Parathyroid adenoma (tissue), 2 donors: ENCODE measurements around the gene TYK2.

Source experiments
- H2AFZ ChIP-seq: fragments of 300-600 bp; sonication (generic); one replicate; pipeline ENCODE4 v1.7.0; 2017; ENCODE audit warnings: antibody characterized with exemption, mild to moderate bottlenecking
- H3K27ac ChIP-seq: fragments of 300-600 bp; sonication (generic); one replicate; pipeline ENCODE4 v1.7.0; 2017
- H3K27me3 ChIP-seq: fragments of 300-600 bp; sonication (generic); one replicate; pipeline ENCODE4 v1.7.0; 2017; ENCODE audit warnings: low read length; ENCODE audit not compliant: control insufficient read depth, insufficient read depth
- H3K36me3 ChIP-seq: fragments of 300-600 bp; sonication (generic); one replicate; pipeline ENCODE4 v1.7.0; 2017; ENCODE audit warnings: low read length; ENCODE audit not compliant: control insufficient read depth, insufficient read depth
- H3K4me1 ChIP-seq: fragments of 300-600 bp; sonication (generic); one replicate; pipeline ENCODE4 v1.7.0; 2017; ENCODE audit warnings: control low read depth
- H3K4me2 ChIP-seq: fragments of 300-600 bp; sonication (generic); one replicate; pipeline ENCODE4 v1.7.0; 2017; ENCODE audit warnings: low read length
- H3K4me3 ChIP-seq: fragments of 300-600 bp; sonication (generic); one replicate; pipeline ENCODE4 v1.7.0; 2017; ENCODE audit warnings: low read depth, low read length
- H3K79me2 ChIP-seq: fragments of 300-600 bp; sonication (generic); one replicate; pipeline ENCODE4 v1.7.0; 2017; ENCODE audit warnings: control low read depth
- H3K9ac ChIP-seq: fragments of 300-600 bp; sonication (generic); one replicate; pipeline ENCODE4 v1.7.0; 2017; ENCODE audit warnings: mild to moderate bottlenecking
- H3K9me3 ChIP-seq: fragments of 300-600 bp; sonication (generic); one replicate; pipeline ENCODE4 v1.7.0; 2017; ENCODE audit warnings: low read length; ENCODE audit not compliant: control insufficient read depth
- TF ChIP-seq, protein P1 (sequence below): fragments of 300-600 bp; sonication (generic); IDR thresholded peaks from one replicate; pipeline ENCODE4 v1.7.0; 2017; ENCODE audit warnings: antibody characterized with exemption, mild to moderate bottlenecking
- donor health status: primary hyperparathyroidism.

The TYK2 gene

DNA sequence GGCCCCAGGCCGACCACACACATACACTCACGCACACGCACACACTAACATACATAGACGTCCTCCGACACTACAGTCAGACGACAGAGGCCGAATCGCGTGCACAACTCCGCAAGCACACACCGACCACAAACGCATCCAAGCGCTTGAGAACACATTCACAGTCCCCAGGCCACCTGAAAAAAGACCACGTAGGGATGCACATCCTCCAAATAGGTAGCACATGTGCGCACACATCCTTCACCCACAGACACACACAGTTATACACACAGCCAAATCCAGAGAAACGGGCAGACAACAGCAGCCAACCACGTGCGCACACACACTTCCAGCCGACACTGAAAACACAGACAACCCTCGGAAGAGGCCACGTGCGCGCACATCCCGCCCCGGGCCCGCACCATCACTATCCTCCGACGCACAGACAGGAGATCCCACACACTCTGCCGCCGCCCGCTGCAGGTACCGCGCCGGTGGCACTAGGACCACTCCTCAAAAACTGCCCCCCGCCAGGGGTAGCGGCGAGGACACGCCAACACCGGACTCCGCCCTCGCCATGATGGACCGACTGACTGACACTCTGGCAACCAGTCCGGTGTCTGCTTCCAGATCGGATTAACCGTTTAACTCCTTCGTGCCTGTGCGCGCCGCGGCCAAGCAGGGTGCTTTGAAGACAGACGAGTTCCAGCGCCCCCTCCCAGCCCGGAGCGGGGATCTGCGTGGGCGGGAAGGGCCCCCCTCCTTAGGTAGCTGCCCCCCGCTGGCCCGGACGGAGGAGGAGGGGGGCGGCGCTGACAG, 39.5 kb upstream of the TYK2 start:
- no peaks in the 10 kb centered on the region for H3K79me2 ChIP-seq
- H3K9ac ChIP-seq, result no peak overlapping the region
- no peak overlapping the region for H3K27ac ChIP-seq
- no peak overlapping the region for H3K4me3 ChIP-seq
- H3K36me3 ChIP-seq, result no peaks in the 10 kb centered on the region
- H3K27me3 ChIP-seq, result no peaks in the 10 kb centered on the region
- peaks cover 21% of the 10 kb centered on the region for H3K4me1 ChIP-seq
- TF ChIP-seq, protein P1, sequence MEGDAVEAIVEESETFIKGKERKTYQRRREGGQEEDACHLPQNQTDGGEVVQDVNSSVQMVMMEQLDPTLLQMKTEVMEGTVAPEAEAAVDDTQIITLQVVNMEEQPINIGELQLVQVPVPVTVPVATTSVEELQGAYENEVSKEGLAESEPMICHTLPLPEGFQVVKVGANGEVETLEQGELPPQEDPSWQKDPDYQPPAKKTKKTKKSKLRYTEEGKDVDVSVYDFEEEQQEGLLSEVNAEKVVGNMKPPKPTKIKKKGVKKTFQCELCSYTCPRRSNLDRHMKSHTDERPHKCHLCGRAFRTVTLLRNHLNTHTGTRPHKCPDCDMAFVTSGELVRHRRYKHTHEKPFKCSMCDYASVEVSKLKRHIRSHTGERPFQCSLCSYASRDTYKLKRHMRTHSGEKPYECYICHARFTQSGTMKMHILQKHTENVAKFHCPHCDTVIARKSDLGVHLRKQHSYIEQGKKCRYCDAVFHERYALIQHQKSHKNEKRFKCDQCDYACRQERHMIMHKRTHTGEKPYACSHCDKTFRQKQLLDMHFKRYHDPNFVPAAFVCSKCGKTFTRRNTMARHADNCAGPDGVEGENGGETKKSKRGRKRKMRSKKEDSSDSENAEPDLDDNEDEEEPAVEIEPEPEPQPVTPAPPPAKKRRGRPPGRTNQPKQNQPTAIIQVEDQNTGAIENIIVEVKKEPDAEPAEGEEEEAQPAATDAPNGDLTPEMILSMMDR, result no peak
- H3K9me3 ChIP-seq, result no peaks in the 10 kb centered on the region
- no peak overlapping the region for H2AFZ ChIP-seq
- H3K4me2 ChIP-seq, result peak overlapping the region; percentile 15

DNA sequence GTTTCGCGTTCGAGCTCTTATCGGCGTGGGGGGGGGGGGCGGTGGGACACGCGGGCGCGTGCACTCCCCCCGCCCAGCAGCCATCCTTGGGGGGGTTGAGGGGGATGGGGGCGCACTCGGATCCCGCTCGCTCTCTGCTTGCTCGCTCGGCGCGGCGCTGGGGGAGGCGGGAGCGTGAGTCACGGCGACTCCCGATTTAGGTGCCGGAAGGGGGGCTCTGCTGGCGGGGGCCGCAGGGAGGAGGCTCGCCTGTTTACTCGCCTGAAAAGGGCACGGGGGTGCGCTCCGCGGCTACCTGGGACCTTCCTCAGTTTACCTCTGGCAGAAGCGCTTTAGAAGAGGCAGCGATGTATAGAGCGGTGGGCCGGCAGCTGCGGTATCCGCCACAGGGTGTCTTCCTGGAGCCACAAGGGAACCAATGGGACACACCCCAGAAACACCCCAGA, 38.9 kb upstream of the TYK2 start:
- H3K9me3 ChIP-seq, result no peaks in the 10 kb centered on the region
- H3K79me2 ChIP-seq, result no peaks in the 10 kb centered on the region
- H3K36me3 ChIP-seq, result no peaks in the 10 kb centered on the region
- H3K27me3 ChIP-seq, result no peaks in the 10 kb centered on the region
- no peak overlapping the region for H3K27ac ChIP-seq
- no peak overlapping the region for H3K4me3 ChIP-seq
- H2AFZ ChIP-seq, result no peak overlapping the region
- TF ChIP-seq, protein P1, result no peak
- H3K4me2 ChIP-seq, result peak overlapping the region; percentile 15
- H3K4me1 ChIP-seq, result peaks cover 21% of the 10 kb centered on the region
- H3K9ac ChIP-seq, result no peak overlapping the region

DNA sequence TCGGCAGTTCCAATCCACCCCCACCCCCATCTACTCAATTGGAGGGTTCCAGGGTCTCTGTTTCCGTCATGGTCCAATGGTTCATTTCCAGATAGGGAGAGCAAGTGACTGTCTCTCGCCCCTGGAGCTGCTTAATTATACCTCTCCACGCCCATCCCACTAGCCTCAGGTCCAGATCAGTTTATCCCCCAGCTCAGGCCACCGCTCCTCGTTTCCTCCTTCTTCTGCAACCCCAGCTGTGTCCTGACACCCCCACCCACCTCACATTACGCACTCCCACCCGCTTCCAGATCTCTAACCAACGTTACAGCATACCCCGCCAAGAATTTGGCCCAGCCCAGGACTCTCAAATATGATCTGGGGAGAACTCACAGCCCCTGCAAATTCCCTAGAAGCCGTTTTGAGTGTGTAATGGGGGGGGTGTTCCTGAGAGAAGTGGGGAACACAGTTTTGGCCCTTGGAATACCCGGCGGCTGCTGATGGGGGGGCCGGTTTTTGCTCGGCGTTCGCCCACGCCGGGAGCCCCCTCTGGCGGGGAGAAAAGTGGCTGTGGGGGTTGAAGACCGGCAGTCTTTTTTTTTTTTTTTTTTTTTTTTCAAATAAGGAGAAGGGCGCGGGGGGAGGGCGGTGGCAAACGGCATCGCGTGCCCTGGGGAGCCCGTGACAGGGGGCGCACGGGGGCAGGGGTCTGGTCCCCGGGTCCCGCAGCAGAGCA, 38.3 kb upstream of the TYK2 start:
- TF ChIP-seq, protein P1, result no peak
- H3K27me3 ChIP-seq, result no peaks in the 10 kb centered on the region
- H3K4me3 ChIP-seq, result no peak overlapping the region
- H3K36me3 ChIP-seq, result no peaks in the 10 kb centered on the region
- peaks cover 21% of the 10 kb centered on the region for H3K4me1 ChIP-seq
- no peak overlapping the region for H3K27ac ChIP-seq
- no peak overlapping the region for H3K9ac ChIP-seq
- no peak overlapping the region for H2AFZ ChIP-seq
- no peaks in the 10 kb centered on the region for H3K9me3 ChIP-seq
- no peaks in the 10 kb centered on the region for H3K79me2 ChIP-seq
- no peak overlapping the region for H3K4me2 ChIP-seq

DNA sequence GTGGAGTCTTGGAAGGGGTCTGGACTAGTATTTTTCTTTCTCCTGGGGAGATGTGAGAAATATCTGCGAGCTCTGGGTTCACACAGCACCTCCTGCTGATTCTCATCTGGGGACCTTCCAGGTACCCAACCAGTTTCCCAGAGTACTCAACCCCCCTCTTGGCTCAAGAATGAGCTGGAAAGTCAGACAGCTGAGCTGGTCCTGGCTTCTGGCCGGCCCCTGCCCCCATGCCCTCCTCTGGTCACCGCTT, 37.8 kb upstream of the TYK2 start:
- H3K36me3 ChIP-seq, result no peaks in the 10 kb centered on the region
- H3K27ac ChIP-seq, result no peak overlapping the region
- H3K4me2 ChIP-seq, result no peak overlapping the region
- H3K4me3 ChIP-seq, result no peak overlapping the region
- H3K4me1 ChIP-seq, result peaks cover 21% of the 10 kb centered on the region
- no peaks in the 10 kb centered on the region for H3K9me3 ChIP-seq
- H3K27me3 ChIP-seq, result no peaks in the 10 kb centered on the region
- H3K9ac ChIP-seq, result no peak overlapping the region
- H3K79me2 ChIP-seq, result no peaks in the 10 kb centered on the region
- no peak overlapping the region for H2AFZ ChIP-seq
- TF ChIP-seq, protein P1, result no peak
